SK-N-SH treated with all-trans-retinoic acid at 6 μM for 48 hours (cell line): ENCODE results near the gene NUP210L.

Experiments used
- ARNTL ChIP-seq: fragments of 450-650 bp; formaldehyde crosslinking; IDR thresholded peaks from 2 replicates; pipeline ENCODE4 v1.5.0; 2020; ENCODE audit warnings: low read depth, mild to moderate bottlenecking, moderate library complexity, borderline replicate concordance
- ESRRG ChIP-seq: fragments of 250-450 bp; sonication (Bioruptor Pico); IDR thresholded peaks from 2 replicates; pipeline ENCODE4 v1.6.1; 2021; ENCODE audit warnings: mild to moderate bottlenecking
- GLIS3 ChIP-seq: fragments of 250-450 bp; sonication (Bioruptor Pico); IDR thresholded peaks from 2 replicates; pipeline ENCODE4 v1.5.0; 2020; ENCODE audit warnings: mild to moderate bottlenecking, moderate library complexity
- RARB ChIP-seq: fragments of 250-450 bp; sonication (Bioruptor Pico); IDR thresholded peaks from 2 replicates; pipeline ENCODE4 v1.8.0; 2021; ENCODE audit warnings: mild to moderate bottlenecking, moderate library complexity
- SNAI2 ChIP-seq: fragments of 250-450 bp; sonication (Bioruptor Pico); IDR thresholded peaks from 2 replicates; pipeline ENCODE4 v1.5.0; 2020; ENCODE audit warnings: mild to moderate bottlenecking, moderate library complexity
- TOX ChIP-seq: fragments of 250-450 bp; sonication (Bioruptor Pico); IDR thresholded peaks from 2 replicates; pipeline ENCODE4 v1.8.0; 2021; ENCODE audit warnings: mild to moderate bottlenecking, moderate library complexity, borderline replicate concordance
- ZFP3 ChIP-seq: fragments of 250-450 bp; sonication (Bioruptor Pico); IDR thresholded peaks from 2 replicates; pipeline ENCODE4 v1.5.0; 2020; ENCODE audit warnings: mild to moderate bottlenecking, moderate library complexity
- ZNF565 ChIP-seq: fragments of 450-650 bp; formaldehyde crosslinking; conservative IDR thresholded peaks from 2 replicates; pipeline ENCODE4 v1.5.0; 2020; ENCODE audit warnings: low read depth, mild to moderate bottlenecking, moderate library complexity
- ZNF70 ChIP-seq: fragments of 450-650 bp; formaldehyde crosslinking; IDR thresholded peaks from 2 replicates; pipeline ENCODE4 v1.5.0; 2020; ENCODE audit warnings: mild to moderate bottlenecking, moderate library complexity
- ZNF8 ChIP-seq: fragments of 450-650 bp; formaldehyde crosslinking; IDR thresholded peaks from 2 replicates; pipeline ENCODE4 v1.5.0; 2020; ENCODE audit warnings: mild to moderate bottlenecking, moderate library complexity
- TF ChIP-seq, protein P1 (sequence below): fragments of 250-450 bp; sonication (Bioruptor Pico); IDR thresholded peaks from 2 replicates; pipeline ENCODE4 v1.8.0; 2020; ENCODE audit warnings: mild to moderate bottlenecking, moderate library complexity, borderline replicate concordance
- TF ChIP-seq, protein P2 (sequence below): fragments of 250-450 bp; sonication (Bioruptor Pico); IDR thresholded peaks from 2 replicates; pipeline ENCODE4 v1.5.1; 2020; ENCODE audit warnings: low read depth, mild to moderate bottlenecking, moderate library complexity
- TF ChIP-seq, protein P3 (sequence below): fragments of 250-450 bp; sonication (Bioruptor Pico); IDR thresholded peaks from 2 replicates; pipeline ENCODE4 v1.5.1; 2021; ENCODE audit warnings: mild to moderate bottlenecking, moderate library complexity

DNA sequence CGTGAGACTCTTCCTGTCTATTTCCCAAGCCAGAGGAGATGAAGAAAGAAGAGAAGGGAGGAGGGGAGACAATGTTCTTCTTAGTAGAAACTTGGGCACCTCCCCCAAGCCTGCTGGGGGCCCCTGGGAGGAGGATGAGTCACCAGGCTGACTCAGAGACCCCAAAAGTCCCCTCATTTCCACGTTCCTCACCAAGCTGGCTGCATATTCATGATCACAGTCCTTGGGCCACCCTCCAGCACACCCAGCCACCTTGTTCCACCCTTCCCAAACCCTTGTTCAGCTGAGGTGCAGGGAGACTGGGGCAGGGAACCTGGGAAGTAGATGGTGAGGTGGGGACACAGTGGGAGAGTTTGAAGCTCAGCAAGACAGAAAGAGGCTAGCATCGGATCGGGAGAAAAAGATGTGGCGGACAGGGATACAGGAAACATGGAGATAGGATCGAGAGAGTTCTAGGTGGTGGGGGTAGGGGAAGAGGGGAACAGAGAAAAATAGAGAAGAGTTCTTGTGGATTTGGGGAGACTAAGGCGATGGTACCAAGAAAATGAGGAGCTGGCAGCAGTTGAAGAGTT, 169.4 kb downstream of the NUP210L start:
- TF ChIP-seq ARNTL (CRISPR knock-in tag) (no peak), ESRRG (no peak), ZNF70 (CRISPR knock-in tag) (no peak), GLIS3 (no peak), ZNF8 (CRISPR knock-in tag) (no peak), RARB (no peak), SNAI2 (CRISPR knock-in tag) (no peak), TOX (CRISPR knock-in tag) (no peak), ZNF565 (CRISPR knock-in tag) (no peak), ZFP3 (CRISPR knock-in tag) (no peak)
- TF ChIP-seq, protein P1, sequence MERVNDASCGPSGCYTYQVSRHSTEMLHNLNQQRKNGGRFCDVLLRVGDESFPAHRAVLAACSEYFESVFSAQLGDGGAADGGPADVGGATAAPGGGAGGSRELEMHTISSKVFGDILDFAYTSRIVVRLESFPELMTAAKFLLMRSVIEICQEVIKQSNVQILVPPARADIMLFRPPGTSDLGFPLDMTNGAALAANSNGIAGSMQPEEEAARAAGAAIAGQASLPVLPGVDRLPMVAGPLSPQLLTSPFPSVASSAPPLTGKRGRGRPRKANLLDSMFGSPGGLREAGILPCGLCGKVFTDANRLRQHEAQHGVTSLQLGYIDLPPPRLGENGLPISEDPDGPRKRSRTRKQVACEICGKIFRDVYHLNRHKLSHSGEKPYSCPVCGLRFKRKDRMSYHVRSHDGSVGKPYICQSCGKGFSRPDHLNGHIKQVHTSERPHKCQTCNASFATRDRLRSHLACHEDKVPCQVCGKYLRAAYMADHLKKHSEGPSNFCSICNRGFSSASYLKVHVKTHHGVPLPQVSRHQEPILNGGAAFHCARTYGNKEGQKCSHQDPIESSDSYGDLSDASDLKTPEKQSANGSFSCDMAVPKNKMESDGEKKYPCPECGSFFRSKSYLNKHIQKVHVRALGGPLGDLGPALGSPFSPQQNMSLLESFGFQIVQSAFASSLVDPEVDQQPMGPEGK: no peak
- TF ChIP-seq, protein P2, sequence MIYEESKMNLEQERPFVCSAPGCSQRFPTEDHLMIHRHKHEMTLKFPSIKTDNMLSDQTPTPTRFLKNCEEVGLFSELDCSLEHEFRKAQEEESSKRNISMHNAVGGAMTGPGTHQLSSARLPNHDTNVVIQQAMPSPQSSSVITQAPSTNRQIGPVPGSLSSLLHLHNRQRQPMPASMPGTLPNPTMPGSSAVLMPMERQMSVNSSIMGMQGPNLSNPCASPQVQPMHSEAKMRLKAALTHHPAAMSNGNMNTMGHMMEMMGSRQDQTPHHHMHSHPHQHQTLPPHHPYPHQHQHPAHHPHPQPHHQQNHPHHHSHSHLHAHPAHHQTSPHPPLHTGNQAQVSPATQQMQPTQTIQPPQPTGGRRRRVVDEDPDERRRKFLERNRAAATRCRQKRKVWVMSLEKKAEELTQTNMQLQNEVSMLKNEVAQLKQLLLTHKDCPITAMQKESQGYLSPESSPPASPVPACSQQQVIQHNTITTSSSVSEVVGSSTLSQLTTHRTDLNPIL (CRISPR knock-in tag): no peak
- TF ChIP-seq, protein P3, sequence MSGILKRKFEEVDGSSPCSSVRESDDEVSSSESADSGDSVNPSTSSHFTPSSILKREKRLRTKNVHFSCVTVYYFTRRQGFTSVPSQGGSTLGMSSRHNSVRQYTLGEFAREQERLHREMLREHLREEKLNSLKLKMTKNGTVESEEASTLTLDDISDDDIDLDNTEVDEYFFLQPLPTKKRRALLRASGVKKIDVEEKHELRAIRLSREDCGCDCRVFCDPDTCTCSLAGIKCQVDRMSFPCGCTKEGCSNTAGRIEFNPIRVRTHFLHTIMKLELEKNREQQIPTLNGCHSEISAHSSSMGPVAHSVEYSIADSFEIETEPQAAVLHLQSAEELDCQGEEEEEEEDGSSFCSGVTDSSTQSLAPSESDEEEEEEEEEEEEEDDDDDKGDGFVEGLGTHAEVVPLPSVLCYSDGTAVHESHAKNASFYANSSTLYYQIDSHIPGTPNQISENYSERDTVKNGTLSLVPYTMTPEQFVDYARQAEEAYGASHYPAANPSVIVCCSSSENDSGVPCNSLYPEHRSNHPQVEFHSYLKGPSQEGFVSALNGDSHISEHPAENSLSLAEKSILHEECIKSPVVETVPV (CRISPR knock-in tag): no peak
